ENCODE results near the gene PAX1.

PAX1 gene

DNA sequence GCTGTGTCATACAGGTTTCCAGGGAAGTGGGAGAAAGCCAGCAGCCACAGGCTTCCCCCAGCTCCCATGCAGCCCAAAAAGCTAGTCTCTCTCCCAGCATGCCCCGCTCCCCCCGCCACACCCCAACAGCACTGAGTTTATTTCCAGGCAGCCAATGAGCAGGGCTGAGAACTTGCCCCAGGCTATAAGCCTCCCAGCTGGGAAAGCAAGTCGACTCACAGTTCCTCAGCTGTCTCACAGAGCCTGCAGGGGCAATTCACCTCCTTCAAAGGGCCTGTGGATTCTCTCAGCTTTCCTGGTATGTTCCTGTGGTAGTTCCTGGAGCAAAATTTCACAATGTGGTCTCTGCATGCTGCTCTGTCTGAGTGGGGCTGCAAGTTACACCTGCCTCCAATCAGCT is 34.2 kb downstream of the PAX1 start:
- no peak for DNase-seq

DNA sequence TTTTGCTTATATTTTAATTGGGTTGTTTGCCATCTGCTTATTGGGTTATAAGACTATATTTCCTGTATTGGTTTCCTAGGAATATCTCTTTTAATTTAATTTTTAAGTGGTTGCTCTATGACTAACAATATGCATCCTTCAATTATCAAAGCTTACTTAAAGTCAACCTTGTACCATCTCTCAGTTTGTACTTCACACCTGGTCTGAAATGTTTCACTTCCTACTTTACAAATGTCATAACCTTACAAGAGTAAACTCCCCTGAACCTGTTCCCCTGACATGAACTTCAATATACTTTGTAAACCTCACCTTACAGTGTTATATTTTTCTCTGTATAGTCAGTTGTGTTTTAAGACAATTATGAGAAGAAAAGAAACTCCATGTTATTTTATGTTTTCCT is 35.8 kb downstream of the PAX1 start:
- no peak for DNase-seq

DNA sequence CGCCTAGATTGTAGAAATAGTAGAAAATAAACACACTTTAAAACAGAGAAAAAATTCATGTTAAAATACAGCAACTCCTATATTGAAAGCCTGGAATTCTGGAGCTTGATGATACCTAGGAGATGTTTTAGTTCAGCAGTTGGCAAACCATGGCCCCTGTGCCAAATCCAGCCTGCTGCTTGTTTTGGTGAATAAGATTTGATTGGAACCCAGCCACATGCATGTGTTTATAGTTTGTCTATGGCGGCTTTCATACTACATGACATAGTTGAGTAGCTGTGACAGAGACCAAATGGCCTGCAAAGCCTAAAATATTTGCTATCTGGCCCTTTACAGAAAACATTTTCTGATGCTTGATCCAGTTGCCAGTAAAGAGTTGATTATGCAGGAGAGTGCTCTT is 57.2 kb downstream of the PAX1 start:
- DNase-seq: no peak

DNA sequence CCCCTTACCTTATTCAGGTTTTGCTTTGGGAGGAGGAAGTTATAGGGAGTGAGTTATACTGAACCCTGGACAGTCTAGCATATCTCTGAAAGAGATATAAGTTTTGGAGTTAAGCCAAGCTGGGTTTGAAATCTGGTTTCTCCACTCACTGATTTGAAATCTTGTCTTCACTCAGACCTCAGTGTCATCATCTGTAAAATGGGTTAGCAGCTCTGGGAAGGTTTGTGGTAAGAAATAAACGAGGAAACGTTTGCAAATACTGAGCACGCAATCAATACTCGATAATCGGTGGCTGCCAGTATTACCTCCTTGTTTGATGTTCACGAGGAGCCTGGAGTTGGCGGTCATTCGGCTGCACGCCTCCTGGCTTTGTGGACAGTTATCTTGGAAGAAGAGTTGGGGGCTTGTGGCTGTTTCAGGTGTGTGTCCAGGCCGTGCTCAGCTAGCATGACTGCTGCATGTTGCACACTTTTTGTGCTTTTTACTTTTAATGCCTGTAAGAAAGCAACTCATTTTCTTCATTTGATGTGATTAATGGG is 61.8 kb downstream of the PAX1 start:
- no peak for DNase-seq

DNA sequence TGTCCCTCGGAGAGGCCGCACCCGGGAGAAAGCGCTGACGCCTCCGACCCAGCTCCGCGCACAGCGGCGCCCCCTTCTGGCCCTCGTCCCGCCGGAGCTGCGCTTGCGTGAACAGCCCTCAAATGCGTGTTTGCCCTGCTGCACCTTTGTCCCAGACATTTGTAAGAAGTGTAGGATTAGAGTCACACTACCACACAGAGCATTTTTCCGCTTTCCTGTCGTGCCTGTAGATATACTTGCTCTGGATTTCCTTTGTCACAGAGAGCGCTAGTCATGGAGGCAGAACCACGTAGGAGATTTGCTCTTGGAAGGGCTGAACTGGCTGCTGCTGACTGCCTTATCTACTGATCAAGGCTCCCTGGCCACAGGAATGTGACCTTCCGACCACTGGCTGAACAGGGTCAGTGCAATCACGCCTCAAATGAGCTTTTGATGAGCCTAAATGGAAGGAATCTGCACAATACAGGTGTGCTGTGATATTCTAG is 62.3 kb downstream of the PAX1 start:
- DNase-seq: no peak
